OCI-LY7 (cell line): ENCODE results near the gene LSAMP. TPM values are rescaled to one million over a fixed set of nuclear protein-coding genes. Genes with fewer than 3 reads are reported as not detected.

ENCODE experiments used
- BruUV-seq: library from RNA; stranded (reverse); fragments of 400-500 nt; replicated peaks from 2 replicates; lab custom pipeline; 2021; lab: Mats Ljungman, UMichigan
- CTCF ChIA-PET: fragments of 300-600 bp; sonication (Branson Sonifier 250); formaldehyde crosslinking; loops from one replicate; lab custom pipeline; 2022; ENCODE audit warnings: antibody characterized with exemption; ENCODE audit not compliant: unreplicated experiment; lab: Charles Lee
- POLR2A ChIA-PET: fragments of 300-600 bp; sonication (Branson Sonifier 250); formaldehyde crosslinking; loops from one replicate; lab custom pipeline; 2022; ENCODE audit warnings: antibody characterized with exemption; lab: Charles Lee
- DNase-seq: peaks from one replicate; pipeline ENCODE4 v3.0.0-alpha.2; 2015; ENCODE audit warnings: low spot score
- H2AFZ ChIP-seq: fragments of 200-600 bp; sonication (generic), shearing (Covaris generic); 2 replicates; pipeline ENCODE4 v1.6.1; 2014; ENCODE audit warnings: mild to moderate bottlenecking, antibody characterized with exemption, low read length, moderate library complexity
- H3K27ac ChIP-seq: fragments of 200-600 bp; sonication (generic); 2 replicates; pipeline ENCODE4 v1.5.1; 2014; ENCODE audit warnings: mixed run types, low read depth, mild to moderate bottlenecking, moderate library complexity, low read length, inconsistent platforms; ENCODE audit not compliant: poor library complexity, severe bottlenecking
- H3K36me3 ChIP-seq: fragments of 200-600 bp; sonication (generic); 2 replicates; pipeline ENCODE4 v1.6.1; 2014; ENCODE audit warnings: mild to moderate bottlenecking, antibody characterized with exemption, low read length, moderate library complexity, mixed read lengths; ENCODE audit not compliant: insufficient read depth
- H3K4me1 ChIP-seq: fragments of 200-600 bp; sonication (generic); 2 replicates; pipeline ENCODE4 v1.5.1; 2014; ENCODE audit warnings: mild to moderate bottlenecking, low read length; ENCODE audit not compliant: insufficient read depth, poor library complexity, severe bottlenecking
- H3K4me2 ChIP-seq: fragments of 200-600 bp; sonication (generic); 2 replicates; pipeline ENCODE4 v1.6.1; 2014; ENCODE audit warnings: mild to moderate bottlenecking, low read length
- H3K4me3 ChIP-seq: fragments of 200-600 bp; sonication (generic); 2 replicates; pipeline ENCODE4 v1.5.1; 2014; ENCODE audit warnings: mild to moderate bottlenecking, low read depth, low read length; ENCODE audit not compliant: poor library complexity, severe bottlenecking
- H3K79me2 ChIP-seq: fragments of 200-600 bp; sonication (generic); 2 replicates; pipeline ENCODE4 v1.6.1; 2016; ENCODE audit warnings: low read depth, mild to moderate bottlenecking, low read length, moderate library complexity, mixed read lengths; ENCODE audit not compliant: insufficient read depth
- H3K9me2 ChIP-seq: fragments of 200-600 bp; sonication (generic); 2 replicates; pipeline ENCODE4 v1.6.1; 2016; ENCODE audit warnings: mild to moderate bottlenecking, low read length, mixed read lengths; ENCODE audit not compliant: insufficient read depth
- H3K9me3 ChIP-seq: fragments of 200-600 bp; sonication (generic); 2 replicates; pipeline ENCODE4 v1.6.1; 2014; ENCODE audit warnings: mild to moderate bottlenecking, mixed run types, low read length, mixed read lengths
- H4K20me1 ChIP-seq: fragments of 200-600 bp; sonication (generic); 2 replicates; pipeline ENCODE4 v1.6.1; 2014; ENCODE audit warnings: mild to moderate bottlenecking, antibody characterized with exemption, low read length, moderate library complexity, mixed read lengths; ENCODE audit not compliant: insufficient read depth
- CTCF ChIP-seq: fragments of 200-600 bp; sonication (generic); conservative IDR thresholded peaks from 2 replicates; pipeline ENCODE4 v1.5.1; 2014; ENCODE audit warnings: mild to moderate bottlenecking, antibody characterized with exemption, low read length, moderate library complexity, mixed read lengths
- EZH2phosphoT487 ChIP-seq: fragments of 200-600 bp; sonication (generic); IDR thresholded peaks from 2 replicates; pipeline ENCODE4 v1.6.1; 2018; ENCODE audit warnings: low read depth, borderline replicate concordance, mild to moderate bottlenecking, mixed run types, antibody characterized with exemption, low read length, moderate library complexity, mixed read lengths
- intact Hi-C: fragments of 100-400 bp; cut with micrococcal nuclease; formaldehyde crosslinking; loops from one replicate; pipeline ENCODE4 v1.10.0; 2022; ENCODE audit not compliant: unreplicated experiment
- total RNA-seq, 2 experiments: library from RNA; depleted of rRNA in 1 of 2; stranded (reverse); fragments of >200 nt in 1 of 2; shearing (Covaris generic) in 1 of 2; gene quantifications; 2 replicates each; pipeline ENCODE4 v1.2.3, GENCODE V29; 2014 to 2022

The LSAMP gene
- total RNA-seq, 2 experiments from 2014 or later, result 1.4 TPM; not detected in 1

- Histone ChIP-seq H3K9me3 (no peaks in the 10 kb centered on the region), H3K4me1 (no peaks in the 10 kb centered on the region), H3K79me2 (no peaks in the 10 kb centered on the region), H3K36me3 (no peaks in the 10 kb centered on the region), H2AFZ (no peak overlapping the region), H3K4me3 (no peak overlapping the region), H3K9me2 (no peaks in the 10 kb centered on the region), H4K20me1 (no peaks in the 10 kb centered on the region), H3K27ac (no peak overlapping the region), H3K4me2 (no peak overlapping the region)
- POLR2A ChIA-PET, result no interaction called here
- BruUV-seq, result no TSS peak
- TF ChIP-seq CTCF (no peak), EZH2phosphoT487 (no peak)
- CTCF ChIA-PET, result no interaction called here
- no peak for DNase-seq
- intact Hi-C loops, result no loop called here
Observed at GRCh38 chr3:115930168-115930567, 515.1 kb downstream of the LSAMP start.

GRCh38 chr3:115928376-115928775, 516.9 kb downstream of the LSAMP start:
- POLR2A ChIA-PET, result no interaction called here
- no peak overlapping the region for H3K4me2 ChIP-seq
- CTCF ChIA-PET, result no interaction called here

More at GRCh38 chr3:115928376-115928775, 516.9 kb downstream of the LSAMP start:
- no peak overlapping the region for H2AFZ ChIP-seq
- no peaks in the 10 kb centered on the region for H3K9me3 ChIP-seq
- H3K27ac ChIP-seq, result no peak overlapping the region
- intact Hi-C loops, result no loop called here
- no peak for TF ChIP-seq EZH2phosphoT487
- TF ChIP-seq CTCF, result no peak
- no peak for DNase-seq
- no peak overlapping the region for H3K4me3 ChIP-seq
- H4K20me1 ChIP-seq, result no peaks in the 10 kb centered on the region
- no peaks in the 10 kb centered on the region for H3K4me1 ChIP-seq
- H3K36me3 ChIP-seq, result no peaks in the 10 kb centered on the region
- no peaks in the 10 kb centered on the region for H3K9me2 ChIP-seq
- H3K79me2 ChIP-seq, result no peaks in the 10 kb centered on the region
- no TSS peak for BruUV-seq
